GM18498 (cell line): ENCODE results near the gene FOXP4.

Source experiments
- ATAC-seq: cut with Tn5 transposase; IDR thresholded peaks from one replicate; pipeline ENCODE4 v1.9.1; 2021; ENCODE audit warnings: mild to moderate bottlenecking, moderate library complexity; ENCODE audit not compliant: unreplicated experiment

FOXP4 gene, protein sequence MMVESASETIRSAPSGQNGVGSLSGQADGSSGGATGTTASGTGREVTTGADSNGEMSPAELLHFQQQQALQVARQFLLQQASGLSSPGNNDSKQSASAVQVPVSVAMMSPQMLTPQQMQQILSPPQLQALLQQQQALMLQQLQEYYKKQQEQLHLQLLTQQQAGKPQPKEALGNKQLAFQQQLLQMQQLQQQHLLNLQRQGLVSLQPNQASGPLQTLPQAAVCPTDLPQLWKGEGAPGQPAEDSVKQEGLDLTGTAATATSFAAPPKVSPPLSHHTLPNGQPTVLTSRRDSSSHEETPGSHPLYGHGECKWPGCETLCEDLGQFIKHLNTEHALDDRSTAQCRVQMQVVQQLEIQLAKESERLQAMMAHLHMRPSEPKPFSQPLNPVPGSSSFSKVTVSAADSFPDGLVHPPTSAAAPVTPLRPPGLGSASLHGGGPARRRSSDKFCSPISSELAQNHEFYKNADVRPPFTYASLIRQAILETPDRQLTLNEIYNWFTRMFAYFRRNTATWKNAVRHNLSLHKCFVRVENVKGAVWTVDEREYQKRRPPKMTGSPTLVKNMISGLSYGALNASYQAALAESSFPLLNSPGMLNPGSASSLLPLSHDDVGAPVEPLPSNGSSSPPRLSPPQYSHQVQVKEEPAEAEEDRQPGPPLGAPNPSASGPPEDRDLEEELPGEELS

DNA sequence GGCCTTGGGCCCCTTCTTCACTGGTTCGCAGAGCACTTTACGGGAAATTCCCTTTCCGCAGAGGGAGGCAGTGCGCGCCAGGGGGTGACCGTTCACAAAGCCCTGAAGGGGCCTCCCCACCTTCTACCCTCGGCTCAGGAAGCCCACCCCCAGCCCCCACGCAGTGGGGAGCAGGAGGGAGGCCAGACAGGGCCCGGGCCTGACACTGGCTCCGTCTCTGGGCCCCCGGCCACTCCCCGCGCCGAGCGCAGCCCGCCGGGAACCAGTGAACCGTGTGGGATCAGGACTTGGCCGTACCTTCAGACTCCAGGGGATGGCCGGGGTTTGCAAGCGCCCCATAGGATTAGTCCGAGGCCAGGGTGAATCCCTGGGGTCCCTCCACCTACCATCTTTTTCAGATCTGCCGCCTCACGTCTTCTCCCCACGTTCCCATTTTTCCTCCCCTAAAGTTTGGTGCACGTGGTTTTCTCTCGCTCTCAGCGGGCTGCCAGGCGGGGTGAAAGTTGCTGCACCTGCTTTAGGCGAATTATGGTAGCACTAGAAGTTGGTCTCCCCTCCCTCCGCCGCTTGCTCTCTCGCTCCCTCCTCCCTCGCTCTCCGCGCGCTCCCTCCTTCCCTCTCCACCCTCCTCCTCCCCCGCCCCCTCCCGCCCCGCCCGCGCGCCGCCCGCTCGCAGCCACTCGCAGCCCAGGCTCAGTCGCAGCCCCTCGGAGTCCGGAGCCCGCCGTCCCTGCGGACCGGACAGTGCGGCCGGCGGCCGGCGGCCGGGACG, at the start of gene FOXP4:
FOXP4 (plus strand) TSS at position 679 of the 772 bp plus-strand sequence. CDS start 19,380 bp downstream, outside the sequence.
- peak; percentile 74 for ATAC-seq

GRCh38 chr6:41497573-41497972, 48.6 kb upstream of the FOXP4 start:
- no peak for ATAC-seq

- no peak for ATAC-seq
Observed at GRCh38 chr6:41497994-41498393, 48.2 kb upstream of the FOXP4 start.

- no peak for ATAC-seq
Observed at GRCh38 chr6:41498968-41499599, 47.1 kb upstream of the FOXP4 start.

- ATAC-seq = no peak
Observed at GRCh38 chr6:41500561-41500960, 45.6 kb upstream of the FOXP4 start.

- ATAC-seq = no peak
Observed at GRCh38 chr6:41502566-41502916, 43.6 kb upstream of the FOXP4 start.

DNA sequence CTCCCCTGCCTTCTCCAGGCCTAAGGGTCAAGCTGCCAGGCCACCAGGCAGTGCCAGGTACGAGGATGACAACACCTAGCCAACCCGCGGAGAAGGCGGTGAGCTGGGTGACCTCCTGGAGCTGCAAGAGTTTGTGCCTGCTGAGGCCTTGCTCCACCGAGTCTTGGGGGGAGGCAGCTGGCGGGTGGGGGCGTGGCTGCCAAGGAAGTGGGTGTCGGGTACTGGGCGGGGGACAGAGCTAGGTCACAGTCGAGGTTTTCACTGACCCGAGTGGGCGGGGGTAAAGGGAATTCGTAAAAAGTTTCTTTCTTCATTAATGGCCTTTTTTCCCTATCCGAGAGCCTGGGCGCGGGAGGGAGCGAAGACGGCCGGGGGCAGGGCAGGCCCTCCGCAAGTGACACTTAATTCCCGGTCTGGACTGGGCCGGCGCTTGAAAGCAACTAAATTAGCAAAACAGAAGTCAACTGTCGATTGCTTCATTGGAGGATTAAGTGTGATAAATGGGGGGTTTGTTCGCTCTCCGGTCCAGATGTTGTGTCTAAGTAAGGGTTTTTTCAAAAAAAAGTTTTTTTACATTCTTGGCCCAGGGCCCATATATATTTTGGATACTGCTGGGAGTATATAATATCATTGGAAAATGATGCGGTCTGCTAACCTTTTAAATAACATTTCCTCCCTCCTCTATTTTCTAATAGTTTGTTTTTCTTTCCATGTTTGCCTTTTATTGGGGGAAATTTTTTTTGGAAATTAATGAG, 43.1 kb upstream of the FOXP4 start:
- no peak for ATAC-seq

DNA sequence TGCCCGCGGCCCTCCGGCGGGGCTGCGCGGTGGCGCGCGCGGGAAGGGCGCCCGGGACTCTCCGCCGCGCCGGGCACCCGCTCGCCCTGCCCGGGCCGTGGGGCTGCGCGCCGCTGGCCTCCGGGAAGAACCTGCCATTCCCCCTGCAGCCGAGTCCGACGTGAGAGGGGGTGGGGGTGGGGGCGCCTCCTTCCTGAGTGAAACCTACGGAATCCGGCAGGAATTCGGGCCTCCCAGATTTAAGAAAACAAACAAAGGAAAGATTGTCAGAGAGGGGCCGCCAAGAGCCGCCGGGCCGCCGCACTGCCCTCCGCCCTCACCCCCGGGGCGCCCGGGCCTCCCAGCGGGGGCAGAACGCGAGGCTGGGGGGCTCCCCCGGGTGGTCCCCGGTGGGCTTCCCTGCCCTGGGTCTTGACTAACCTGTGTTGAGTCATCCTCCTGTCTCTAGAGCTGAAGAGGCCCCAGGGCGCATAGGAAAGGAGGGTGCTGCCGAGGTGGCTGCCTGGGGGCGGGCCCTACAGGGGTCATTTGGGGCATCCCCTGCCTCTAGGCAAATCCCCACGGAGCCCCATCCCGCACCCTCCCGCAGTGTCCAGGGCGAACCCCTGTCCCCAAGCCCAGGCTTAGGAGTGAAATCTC, 42.2 kb upstream of the FOXP4 start:
- ATAC-seq = no peak

DNA sequence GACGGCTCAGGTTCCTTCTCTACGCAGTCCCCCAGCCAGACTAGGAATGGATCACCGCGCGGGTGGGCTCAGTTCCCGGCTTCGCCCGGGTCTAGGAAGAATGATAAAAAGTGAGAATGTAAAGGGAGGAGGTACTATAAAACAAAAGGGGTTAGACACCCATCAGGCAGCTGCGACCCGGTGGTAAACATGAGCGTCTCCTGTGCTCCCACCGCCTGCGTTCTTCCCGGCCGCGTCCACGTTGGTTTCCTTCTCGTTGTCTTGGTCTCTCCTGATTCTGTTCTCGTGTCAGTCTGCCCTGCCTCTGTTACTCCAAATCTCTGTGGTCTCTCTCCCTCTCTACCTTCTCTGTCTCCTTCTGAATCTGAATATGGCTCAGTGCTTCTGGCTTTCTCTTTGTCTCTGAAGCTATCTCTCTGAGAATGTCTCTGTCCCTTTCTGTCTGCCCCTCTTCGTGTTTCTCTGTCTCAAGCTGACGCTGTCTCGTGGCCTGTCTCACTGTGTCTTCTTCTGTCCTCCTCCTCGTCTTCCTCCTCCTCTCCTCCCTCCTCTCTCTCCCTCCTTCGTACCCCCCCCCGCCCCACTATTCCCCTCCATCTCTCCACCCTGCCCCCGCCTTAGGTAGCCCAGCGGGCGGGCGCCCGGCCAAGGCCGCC, 41.6 kb upstream of the FOXP4 start:
- ATAC-seq = no peak

DNA sequence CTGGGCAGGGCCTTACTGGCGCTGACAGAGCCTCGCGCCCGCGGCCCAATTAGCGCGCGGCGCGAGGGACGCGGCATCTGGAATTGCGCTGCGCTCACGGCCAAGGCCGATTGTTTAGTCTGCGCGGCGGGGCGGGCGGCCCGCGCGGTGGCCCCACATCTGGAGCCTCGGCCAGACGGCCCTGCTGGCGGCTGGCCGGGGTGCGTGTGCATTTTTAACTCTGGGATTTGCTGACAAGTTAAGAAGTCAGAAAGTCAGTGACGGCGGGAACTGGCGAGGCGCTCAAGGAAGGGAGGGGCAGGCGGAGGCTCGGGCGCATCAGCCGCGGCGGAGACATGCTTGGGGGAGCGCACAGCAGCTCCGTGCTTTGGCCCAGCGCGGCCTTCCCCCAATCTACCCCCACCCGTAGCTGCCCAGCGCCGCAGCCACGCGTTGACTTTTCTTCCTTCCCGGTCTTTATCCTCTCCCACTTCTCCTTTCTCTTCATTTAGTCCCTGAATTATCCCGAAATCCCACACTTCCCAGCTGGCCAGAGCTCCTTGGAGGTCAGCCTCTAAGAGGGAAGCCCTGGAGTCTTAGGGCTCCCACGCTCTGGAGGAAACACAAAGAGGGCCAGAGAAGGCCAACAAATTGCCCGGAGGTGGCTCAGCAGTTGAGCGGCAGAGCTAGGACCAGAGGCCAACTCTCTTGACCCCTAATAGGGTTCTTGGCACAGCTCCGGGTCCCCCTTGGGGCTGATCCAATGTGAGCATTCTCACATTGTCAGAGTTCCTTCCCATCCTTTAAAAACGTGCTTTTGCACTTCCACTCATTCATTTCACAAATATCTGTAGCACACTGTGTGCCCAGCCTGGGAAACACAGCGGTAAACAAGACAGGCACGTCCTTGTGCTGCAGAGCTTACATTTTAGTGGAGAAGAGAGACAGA, 40.8 kb upstream of the FOXP4 start:
- ATAC-seq = peak; percentile 71

DNA sequence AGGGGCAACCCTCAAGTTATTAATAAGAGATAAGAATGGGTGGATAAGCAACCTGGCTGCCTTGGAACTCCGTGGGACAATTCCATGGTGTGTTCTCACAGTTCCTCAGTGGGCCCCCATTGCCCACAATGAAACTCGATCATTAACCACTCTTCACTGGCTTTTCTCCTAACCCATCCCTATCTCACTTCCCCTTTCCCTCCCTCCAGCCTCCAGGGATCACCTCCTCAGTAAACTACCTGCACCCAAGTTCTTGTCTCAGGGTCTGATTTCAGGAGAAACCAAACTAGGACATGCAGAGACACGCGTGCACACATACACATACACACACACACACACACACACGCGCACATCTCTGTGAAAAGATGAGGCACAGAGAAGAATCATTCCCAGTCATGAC, 37.7 kb upstream of the FOXP4 start:
- ATAC-seq = no peak

- no peak for ATAC-seq
Observed at GRCh38 chr6:41509580-41509979, 36.6 kb upstream of the FOXP4 start.

GRCh38 chr6:41511443-41512060, 34.6 kb upstream of the FOXP4 start:
- ATAC-seq = no peak

- no peak for ATAC-seq
Observed at GRCh38 chr6:41512146-41512701, 34.0 kb upstream of the FOXP4 start.

- ATAC-seq = no peak
Observed at GRCh38 chr6:41515995-41516394, 30.2 kb upstream of the FOXP4 start.

- ATAC-seq = no peak
Observed at GRCh38 chr6:41518118-41518517, 28.1 kb upstream of the FOXP4 start.

- no peak for ATAC-seq
Observed at GRCh38 chr6:41519305-41519744, 26.9 kb upstream of the FOXP4 start.
